Fibroblast of lung (primary cell): ENCODE data around the gene XXYLT1.

Experiments used
- CTCF ChIP-seq, 2 donors: IDR thresholded peaks in 1 of 2; conservative IDR thresholded peaks in 1 of 2; 1 replicate in 1 of 2; 2 replicates in 1 of 2; pipeline ENCODE4 v1.5.1; 2011 to 2012; ENCODE audit warnings: low read length in 2 of 2, control low read depth in 1 of 2, inconsistent platforms in 1 of 2, low read depth in 1 of 2, mild to moderate bottlenecking in 1 of 2
- EZH2 ChIP-seq: IDR thresholded peaks from 2 replicates; pipeline ENCODE4 v1.5.1; 2012; ENCODE audit warnings: low read length, control low read depth, mild to moderate bottlenecking; ENCODE audit errors: missing control alignments

- TF ChIP-seq CTCF (conservative IDR thresholded peaks at IDR 0.05 in 1 of 2, IDR thresholded peaks at IDR 0.05 in 1 of 2; ENCODE audit: low read depth in 1 of 2, low read length in 2 of 2) (no peak), EZH2 (no peak)
These were observed 84.8 kb downstream of the XXYLT1 start for GRCh38 chr3:195186041-195186709.
